ENCODE measurements around the gene KDM8.

KDM8 gene

DNA sequence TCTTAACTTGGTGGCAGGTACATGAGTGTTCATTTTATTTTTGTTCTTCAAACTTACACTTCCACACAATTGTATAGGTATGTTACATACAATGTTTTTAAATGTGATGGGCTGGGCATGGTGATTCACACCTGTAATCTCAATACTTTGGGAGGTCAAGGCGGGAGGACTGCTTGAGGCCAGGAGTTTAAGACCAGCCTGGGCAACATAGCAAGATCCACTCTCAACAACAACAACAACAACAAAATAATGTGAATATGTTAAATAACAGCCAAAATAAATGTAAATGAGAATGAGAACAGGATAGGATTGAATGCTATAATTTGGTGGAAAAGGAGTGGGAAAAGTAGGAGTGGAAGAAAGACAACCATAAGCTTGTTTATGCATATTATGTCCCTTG is 62.7 kb downstream of the KDM8 start:
- Histone ChIP-seq H3K4me3 (ENCODE audit: low read depth in 1 of 2, low read length in 2 of 2) (no peak overlapping the region), H3K4me1 (ENCODE audit: insufficient read depth, low read length) (no peaks in the 10 kb centered on the region), H3K36me3 (ENCODE audit: insufficient read depth, low read length) (peaks cover 6% of the 10 kb centered on the region), H3K27me3 (ENCODE audit: control insufficient read depth in 1 of 2, insufficient read depth in 2 of 2, low read length in 2 of 2) (no peaks in the 10 kb centered on the region), H3K27ac (ENCODE audit: low read depth, low read length) (no peak overlapping the region), H3K9me3 (ENCODE audit: low read length) (no peaks in the 10 kb centered on the region), H3K9ac (ENCODE audit: low read length) (no peak overlapping the region)

DNA sequence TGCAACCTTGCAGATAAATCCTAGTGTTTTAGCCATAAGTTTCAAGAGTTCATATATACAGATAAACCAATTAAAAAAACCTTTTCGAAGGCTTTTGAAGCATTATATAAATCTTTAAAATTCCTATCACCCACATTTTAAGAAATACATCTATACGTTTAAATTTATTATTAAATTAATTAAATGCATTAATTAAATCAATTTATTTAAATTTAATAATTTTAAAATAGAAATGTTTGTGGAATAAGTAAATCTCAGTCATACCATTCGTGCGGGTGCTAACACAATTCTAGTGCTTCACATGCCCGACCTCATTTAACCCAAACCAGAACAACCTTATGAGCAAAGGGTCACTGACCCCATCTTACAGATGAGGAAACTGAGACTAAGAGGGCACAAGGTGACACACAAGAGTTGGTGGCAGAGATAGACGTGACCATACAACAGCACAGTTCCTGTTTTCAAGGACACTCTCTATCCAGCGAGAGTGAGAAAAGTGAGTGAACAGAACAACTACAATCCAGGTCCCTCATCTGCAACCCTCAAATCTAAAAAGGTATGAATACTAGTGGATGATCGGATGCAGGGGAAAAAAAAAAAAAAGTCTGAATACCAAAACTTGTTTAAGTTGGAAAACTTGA is 63.8 kb downstream of the KDM8 start:
- Histone ChIP-seq H3K9me3 (ENCODE audit: low read length) (no peaks in the 10 kb centered on the region), H3K4me3 (ENCODE audit: low read depth in 1 of 2, low read length in 2 of 2) (no peak overlapping the region), H3K27ac (ENCODE audit: low read depth, low read length) (no peak overlapping the region), H3K9ac (ENCODE audit: low read length) (no peak overlapping the region), H3K36me3 (ENCODE audit: insufficient read depth, low read length) (peaks cover 6% of the 10 kb centered on the region), H3K4me1 (ENCODE audit: insufficient read depth, low read length) (no peaks in the 10 kb centered on the region), H3K27me3 (ENCODE audit: control insufficient read depth in 1 of 2, insufficient read depth in 2 of 2, low read length in 2 of 2) (no peaks in the 10 kb centered on the region)

- no peaks in the 10 kb centered on the region for H3K27me3 ChIP-seq (ENCODE audit: control insufficient read depth in 1 of 2, insufficient read depth in 2 of 2, low read length in 2 of 2)
- H3K4me3 ChIP-seq (ENCODE audit: low read depth in 1 of 2, low read length in 2 of 2): peak within 1 kb of the TSS; percentile 84 to 96
- H3K36me3 ChIP-seq (ENCODE audit: insufficient read depth, low read length): peaks cover 6% of the 10 kb centered on the region
- no peaks in the 10 kb centered on the region for H3K9me3 ChIP-seq (ENCODE audit: low read length)
- peak within 1 kb of the TSS; percentile 77 for H3K27ac ChIP-seq (ENCODE audit: low read depth, low read length)
- peak within 1 kb of the TSS; percentile 72 for H3K9ac ChIP-seq (ENCODE audit: low read length)
- H3K4me1 ChIP-seq (ENCODE audit: insufficient read depth, low read length): no peaks in the 10 kb centered on the region
Observed at GRCh38 chr16:27268376-27269299, 65.3 kb downstream of the KDM8 start, which contains the start of gene NSMCE1. TSS of gene NSMCE1 (minus strand) at chr16:27268772. CDS start at chr16:27257570, 11,202 bp downstream.

DNA sequence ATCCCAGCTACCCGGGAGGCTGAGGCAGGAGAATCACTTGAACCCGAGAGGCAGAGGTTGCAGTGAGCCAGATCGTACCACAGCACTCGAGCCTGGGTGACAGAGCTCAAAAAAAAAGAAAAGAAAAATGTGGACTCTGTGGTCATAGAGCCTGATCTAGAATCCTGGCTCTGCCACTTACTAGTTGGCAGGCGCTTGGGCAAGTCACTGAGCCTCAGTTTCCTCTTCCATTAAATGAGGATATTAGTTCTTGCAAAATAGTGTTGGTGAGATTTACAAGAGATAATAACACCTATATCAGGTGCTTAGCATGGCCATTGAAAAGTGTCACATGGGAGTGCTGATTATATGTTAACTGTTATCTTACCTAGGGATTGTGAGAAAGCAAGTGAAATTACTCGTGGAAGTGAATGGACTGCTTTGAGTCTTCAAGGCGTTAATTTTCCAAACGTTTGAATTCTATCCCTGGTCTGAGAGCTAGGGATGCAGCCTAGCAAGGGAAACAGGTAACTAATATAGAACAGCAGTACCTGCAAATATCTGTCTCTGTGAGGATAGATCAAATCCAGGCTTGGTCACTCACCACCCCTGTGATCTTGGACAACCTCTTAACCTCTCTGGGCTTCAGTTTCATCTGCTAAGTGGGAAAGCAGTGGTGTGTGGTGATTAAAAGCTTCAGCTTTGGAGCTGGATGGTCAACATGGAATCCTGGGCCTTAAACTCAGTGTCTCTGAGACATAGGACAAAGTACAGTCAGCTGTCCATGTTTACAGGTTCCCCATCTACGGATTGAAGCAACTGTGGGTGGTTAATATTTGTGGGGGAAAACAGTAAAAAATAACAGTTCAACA is 66.2 kb downstream of the KDM8 start:
- H3K27ac ChIP-seq (ENCODE audit: low read depth, low read length): no peak overlapping the region
- H3K9me3 ChIP-seq (ENCODE audit: low read length): no peaks in the 10 kb centered on the region
- peak overlapping the region in 1 of 2 donors; percentile 96 for H3K4me3 ChIP-seq (ENCODE audit: low read depth in 1 of 2, low read length in 2 of 2)
- no peak overlapping the region for H3K9ac ChIP-seq (ENCODE audit: low read length)
- H3K36me3 ChIP-seq (ENCODE audit: insufficient read depth, low read length): no peaks in the 10 kb centered on the region
- H3K27me3 ChIP-seq (ENCODE audit: control insufficient read depth in 1 of 2, insufficient read depth in 2 of 2, low read length in 2 of 2): no peaks in the 10 kb centered on the region
- no peaks in the 10 kb centered on the region for H3K4me1 ChIP-seq (ENCODE audit: insufficient read depth, low read length)

DNA sequence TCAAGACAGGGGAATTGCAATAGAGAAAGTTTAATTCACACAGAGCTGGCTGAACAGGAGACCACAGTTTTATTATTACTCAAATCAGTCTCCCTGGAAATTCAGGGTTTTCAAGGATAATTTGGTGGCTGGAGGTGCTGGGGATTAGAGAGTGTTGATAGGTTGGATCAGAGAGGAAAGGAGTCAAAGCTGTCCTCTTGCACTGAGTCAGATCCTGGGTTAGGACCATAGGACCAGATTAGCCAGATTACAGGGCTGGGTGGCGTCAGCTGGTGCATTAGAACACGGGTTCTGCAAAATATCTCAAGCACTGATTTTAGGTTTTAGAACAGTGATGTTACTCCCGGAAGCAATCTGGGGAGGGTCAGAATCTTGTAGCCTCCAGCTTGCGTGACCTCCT is 67.0 kb downstream of the KDM8 start:
- H3K36me3 ChIP-seq (ENCODE audit: insufficient read depth, low read length): no peaks in the 10 kb centered on the region
- H3K27me3 ChIP-seq (ENCODE audit: control insufficient read depth in 1 of 2, insufficient read depth in 2 of 2, low read length in 2 of 2): no peaks in the 10 kb centered on the region
- no peak overlapping the region for H3K27ac ChIP-seq (ENCODE audit: low read depth, low read length)
- no peak overlapping the region for H3K9ac ChIP-seq (ENCODE audit: low read length)
- H3K9me3 ChIP-seq (ENCODE audit: low read length): no peaks in the 10 kb centered on the region
- no peak overlapping the region for H3K4me3 ChIP-seq (ENCODE audit: low read depth in 1 of 2, low read length in 2 of 2)
- no peaks in the 10 kb centered on the region for H3K4me1 ChIP-seq (ENCODE audit: insufficient read depth, low read length)

All from muscle layer of colon (tissue), 2 donors.